Astrocyte of the hippocampus (primary cell): ENCODE results near the gene VAT1L.

Experiments used
- DNase-seq: peaks from one replicate; pipeline ENCODE4 v3.0.0; 2011; ENCODE audit warnings: low read depth, low spot score

VAT1L gene

DNA sequence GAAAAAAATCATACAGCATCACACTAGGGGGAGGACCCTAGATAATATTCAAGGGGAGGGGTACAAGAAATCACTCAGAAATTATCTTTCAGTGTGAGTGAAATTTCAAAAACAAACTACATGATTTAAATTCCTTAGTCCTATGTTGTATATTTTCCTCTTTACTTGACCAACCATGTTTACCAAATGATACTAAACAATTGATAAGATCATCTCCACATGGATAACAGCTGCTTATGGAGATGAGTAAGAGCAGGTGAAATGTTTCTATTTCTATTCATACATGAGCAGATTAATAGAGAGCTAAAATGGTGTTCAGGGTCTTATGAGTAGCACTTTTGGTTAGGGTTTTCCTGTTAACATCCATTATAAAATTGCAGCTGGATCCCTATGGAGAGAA is 7.3 kb upstream of the VAT1L start:
- DNase-seq, result no peak

- no peak for DNase-seq
Measured at GRCh38 chr16:77782694-77783093, 5.7 kb upstream of the VAT1L start.

DNA sequence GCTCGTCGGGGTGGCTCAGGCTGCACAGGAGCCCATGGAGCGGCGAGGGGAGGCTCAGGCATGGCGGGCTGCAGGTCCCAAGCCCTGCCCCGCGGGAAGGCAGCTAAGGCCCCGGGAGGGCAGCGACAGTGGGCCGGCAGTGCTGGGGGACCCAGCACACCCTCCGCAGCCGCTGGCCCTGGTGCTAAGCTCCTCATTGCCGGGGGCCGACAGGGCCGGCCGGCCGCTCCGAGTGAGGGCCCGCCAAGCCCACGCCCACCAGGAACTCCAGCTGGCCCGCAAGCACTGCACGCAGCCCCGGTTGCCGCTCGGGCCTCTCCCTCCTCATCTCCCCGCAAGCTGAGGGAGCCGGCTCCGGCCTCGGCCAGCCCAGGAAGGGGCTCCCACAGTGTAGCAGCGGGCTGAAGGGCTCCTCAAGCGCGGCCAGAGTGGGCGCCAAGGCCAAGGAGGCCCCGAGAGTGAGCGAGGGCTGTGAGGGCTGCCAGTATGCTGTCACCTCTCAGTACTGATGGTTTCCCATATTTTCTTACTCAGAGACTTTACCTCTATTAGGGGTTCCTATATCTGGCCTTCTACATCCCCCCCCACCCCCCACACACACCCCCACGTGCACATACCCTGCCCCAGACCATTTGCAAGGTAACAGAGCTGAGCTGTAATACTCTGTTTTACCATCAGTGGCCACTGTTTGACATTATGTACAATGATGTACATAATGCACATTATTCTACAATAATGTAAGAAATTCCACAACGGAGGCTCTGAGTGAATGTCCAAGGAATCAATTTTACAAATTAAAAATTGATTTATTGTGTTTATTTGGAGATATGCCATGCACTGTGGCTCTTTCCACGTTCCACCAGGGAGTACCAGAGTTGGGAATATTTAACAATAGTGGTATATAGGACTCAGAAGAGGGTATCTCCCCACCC is 3.7 kb upstream of the VAT1L start:
- no peak for DNase-seq

DNA sequence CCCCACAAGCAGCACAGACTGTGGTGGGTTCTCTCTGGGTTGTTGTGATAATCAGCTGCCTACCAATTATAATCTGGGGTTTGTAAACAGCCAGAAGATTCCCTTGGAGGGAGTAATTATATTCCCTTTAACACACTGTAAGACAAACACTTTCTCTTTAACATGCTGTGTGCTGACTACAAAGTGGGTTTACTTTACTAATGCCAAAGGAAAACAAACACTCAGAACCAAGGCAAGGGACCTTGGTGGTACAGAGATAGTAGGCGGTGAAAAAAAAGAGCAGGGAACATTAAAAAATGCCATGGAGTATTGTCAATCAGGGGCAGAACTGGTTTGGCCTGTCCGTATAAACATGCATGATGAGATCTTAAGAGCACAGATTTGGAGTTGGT is 3.0 kb upstream of the VAT1L start:
- no peak for DNase-seq

- DNase-seq, result peak; percentile 23
Measured at GRCh38 chr16:77786186-77786847, 2.0 kb upstream of the VAT1L start.

DNA sequence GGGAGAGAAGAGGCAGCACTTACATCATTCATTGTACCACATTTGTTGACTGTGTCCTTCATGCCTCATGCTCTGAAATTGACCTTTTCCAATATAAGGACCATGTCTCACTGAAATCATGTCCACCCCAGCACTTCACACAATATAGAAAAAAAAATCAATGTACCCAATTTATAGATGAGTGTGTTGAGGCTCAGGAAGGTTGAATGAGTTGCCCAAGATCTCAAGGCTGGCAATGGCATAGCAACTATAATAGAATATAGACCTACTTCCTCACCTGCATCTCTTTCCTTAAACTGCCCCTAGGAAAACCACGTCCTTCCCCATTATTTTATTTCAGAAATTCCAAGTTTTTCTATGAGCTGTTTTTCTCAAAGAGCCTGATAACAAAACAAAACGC is 912 bp upstream of the VAT1L start:
- DNase-seq, result no peak

DNA sequence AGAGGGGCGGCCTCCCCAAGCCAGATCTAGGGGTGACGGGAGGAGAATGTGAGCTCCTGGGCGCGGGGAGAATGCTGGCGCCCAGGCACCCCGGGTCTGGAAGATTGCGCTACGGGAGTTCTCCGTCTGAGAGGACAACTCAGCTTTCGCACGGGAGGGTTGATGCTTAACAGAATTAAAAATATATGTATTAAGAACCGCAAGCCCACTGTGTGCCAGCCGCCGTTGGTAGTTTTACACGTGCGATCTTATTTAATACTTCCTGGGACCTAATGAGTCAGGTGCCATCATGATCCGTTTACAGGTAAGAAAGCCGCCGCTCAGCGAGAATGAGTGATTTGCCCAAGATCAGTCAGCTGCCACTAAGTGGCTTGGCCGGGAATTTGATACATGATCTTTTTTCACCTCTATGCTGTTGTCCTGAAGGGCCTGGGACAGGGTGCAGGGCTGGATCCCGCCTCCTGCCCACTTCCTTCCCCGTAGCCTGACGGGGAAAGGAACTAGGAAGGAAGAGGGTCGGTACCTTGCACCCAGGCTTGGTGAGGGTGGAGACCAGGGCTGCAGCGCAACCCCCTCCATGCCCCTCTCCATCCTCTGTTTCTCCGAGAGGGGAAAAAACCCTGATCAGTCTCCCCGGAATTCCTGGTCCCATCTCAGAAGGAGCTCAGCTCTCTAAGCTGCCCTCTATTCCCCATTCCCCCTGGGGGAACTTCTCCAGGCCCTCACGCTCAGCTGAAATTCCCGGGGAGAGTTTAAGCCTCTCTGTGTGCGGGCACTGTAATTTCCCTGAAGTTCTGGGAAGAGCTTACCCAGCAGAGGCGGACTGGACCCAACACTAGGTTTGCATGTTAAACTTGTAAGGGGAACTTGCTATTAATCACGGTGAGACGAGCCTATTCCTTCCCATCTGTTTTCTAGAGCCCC is 983 bp downstream of the VAT1L start:
- peak; percentile 25 for DNase-seq

GRCh38 chr16:77790009-77790372 is 1.6 kb downstream of the VAT1L start:
- DNase-seq, result no peak

DNA sequence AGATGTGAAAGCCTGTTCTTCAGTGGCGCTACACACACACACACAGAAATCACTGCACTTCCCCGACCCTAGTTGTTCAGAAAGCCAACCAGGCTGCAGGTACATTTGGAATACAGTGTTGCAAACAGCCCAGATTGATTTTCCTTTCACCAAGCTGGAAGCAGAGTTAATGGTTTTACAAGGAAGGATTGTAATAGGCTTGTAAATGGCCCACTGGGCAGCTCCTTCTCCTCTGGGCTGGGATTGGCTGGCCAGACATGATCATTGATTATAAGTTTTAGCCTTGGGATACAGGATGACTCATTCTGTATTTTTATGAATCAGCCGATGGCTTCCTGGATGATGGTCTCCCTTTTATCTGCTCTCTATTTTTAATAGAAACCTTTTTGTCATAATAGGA is 2.5 kb downstream of the VAT1L start:
- DNase-seq, result no peak

DNA sequence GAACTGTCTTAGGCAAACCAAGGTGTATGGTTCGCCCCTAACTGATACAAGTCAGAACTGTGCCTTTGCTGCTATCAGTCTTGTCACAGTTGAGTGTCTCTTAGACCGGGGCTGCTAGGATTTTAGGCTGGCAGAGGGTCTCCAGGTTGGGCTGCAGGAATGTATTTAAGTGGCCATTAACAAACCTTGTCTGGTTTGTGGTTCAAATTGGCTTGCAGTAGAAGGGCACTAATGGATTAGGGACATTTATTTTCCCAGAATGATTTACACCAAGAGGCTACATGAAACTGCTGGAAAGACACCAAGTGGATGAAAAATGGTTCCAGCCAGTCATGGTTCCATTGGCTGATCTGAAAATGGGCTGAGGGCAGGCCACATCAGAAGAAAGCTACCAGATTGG is 5.1 kb downstream of the VAT1L start:
- DNase-seq, result no peak

GRCh38 chr16:77794586-77794985 is 6.2 kb downstream of the VAT1L start:
- DNase-seq, result peak; percentile 71

GRCh38 chr16:77801817-77802216 is 13.5 kb downstream of the VAT1L start:
- DNase-seq, result no peak

- peak; percentile 38 for DNase-seq
Measured at GRCh38 chr16:77805398-77805797, 17.0 kb downstream of the VAT1L start.

DNA sequence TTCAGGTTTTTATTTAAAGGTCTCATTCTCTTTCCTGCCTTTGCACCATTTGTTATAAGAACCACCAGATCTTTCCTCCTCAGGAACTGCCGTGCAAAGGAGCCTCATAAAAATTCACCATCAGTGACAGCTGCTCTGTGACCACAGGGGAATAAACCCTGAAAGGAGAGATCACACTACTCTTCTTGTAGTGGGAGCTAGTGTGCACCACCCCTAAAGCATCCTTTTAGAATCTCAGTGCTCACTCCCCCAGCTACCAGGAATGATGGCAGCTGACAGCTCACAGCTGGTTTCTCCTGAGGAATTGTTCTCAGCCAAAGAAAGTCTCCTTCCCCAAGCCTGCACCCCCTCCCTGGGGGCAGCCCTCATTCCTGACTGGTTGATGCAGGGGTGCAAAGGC is 18.7 kb downstream of the VAT1L start:
- DNase-seq, result no peak

GRCh38 chr16:77812856-77813500 is 24.6 kb downstream of the VAT1L start:
- DNase-seq, result peak; percentile 9

DNA sequence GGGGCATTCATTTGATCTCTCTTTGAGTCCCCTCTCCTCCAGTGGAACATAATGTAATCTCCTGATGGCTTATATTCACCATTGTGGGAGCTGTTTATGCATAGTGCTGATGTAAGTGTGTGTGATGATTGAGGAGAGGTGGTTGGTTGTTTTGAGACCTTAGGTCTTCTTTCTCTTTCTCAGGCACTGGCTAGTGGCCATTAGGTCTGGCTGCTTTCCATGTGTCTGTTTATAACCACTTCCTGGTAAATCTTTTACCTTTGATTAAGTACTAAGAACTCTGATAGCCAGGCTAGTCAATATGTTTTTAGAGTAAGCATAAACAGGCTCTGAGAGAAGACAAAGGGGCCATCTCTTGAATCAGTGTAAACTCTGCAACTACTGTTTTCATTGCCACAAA is 27.9 kb downstream of the VAT1L start:
- peak; percentile 39 for DNase-seq

GRCh38 chr16:77820340-77820739 is 32.0 kb downstream of the VAT1L start:
- DNase-seq, result no peak

DNA sequence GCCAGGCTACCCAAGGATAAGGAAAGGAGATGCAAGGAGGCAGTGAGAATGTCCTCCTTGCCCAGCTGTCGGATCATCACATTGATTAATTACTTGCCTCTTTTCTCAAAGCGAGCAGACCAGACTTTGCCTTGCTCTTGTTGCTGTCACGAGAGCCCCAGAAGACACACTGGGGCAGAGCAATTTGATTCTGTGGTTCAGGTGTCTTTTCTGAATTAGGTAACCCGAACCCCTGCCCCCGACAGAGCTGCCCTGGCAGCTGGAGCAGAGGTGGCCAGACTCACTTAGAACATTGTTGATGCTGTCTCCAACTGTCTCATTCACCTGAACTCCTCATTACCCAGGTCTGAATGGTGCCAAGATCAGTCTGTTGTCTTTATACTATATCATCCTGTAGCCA is 34.3 kb downstream of the VAT1L start:
- no peak for DNase-seq

DNA sequence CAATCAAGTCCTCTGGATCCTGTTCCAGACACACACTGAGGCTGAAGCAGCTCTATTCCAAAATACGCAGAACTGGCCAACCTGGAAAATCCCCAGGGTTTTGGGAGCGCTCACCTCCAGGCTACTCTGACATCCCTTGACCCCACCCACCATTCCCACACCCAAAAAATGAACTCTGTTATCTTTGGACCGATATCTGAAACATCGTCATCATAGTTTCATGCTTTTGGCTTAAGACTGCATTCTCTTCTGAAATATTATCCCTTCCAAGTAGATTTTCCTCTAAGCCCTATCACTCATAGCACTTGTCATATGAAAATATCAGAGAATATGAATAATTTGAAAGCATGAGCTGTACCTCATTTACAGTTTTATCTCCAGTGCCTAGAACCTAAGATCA is 34.7 kb downstream of the VAT1L start:
- DNase-seq, result no peak

DNA sequence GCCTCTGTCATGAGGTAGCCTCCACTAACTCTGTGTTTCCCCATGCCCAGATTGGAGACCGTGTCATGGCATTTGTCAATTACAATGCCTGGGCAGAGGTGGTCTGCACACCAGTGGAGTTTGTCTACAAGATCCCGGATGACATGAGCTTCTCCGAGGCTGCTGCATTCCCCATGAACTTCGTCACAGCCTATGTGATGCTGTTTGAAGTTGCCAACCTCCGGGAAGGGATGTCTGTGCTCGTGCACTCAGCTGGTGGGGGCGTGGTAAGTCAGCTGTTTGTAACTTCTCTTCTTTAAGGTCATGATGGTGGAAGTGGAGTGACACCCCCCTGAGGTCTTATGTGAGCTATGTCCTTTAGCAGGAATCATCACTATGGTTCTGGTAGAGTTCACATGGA is 36.8 kb downstream of the VAT1L start:
- no peak for DNase-seq

- DNase-seq, result no peak
Measured at GRCh38 chr16:77827032-77827431, 38.7 kb downstream of the VAT1L start.
